KG1 (cell line): ENCODE results near the gene PCSK9.

Experiments used
- DNase-seq: peaks from one replicate; lab custom pipeline; 2025; lab: John Stamatoyannopoulos, UW

PCSK9 gene

DNA sequence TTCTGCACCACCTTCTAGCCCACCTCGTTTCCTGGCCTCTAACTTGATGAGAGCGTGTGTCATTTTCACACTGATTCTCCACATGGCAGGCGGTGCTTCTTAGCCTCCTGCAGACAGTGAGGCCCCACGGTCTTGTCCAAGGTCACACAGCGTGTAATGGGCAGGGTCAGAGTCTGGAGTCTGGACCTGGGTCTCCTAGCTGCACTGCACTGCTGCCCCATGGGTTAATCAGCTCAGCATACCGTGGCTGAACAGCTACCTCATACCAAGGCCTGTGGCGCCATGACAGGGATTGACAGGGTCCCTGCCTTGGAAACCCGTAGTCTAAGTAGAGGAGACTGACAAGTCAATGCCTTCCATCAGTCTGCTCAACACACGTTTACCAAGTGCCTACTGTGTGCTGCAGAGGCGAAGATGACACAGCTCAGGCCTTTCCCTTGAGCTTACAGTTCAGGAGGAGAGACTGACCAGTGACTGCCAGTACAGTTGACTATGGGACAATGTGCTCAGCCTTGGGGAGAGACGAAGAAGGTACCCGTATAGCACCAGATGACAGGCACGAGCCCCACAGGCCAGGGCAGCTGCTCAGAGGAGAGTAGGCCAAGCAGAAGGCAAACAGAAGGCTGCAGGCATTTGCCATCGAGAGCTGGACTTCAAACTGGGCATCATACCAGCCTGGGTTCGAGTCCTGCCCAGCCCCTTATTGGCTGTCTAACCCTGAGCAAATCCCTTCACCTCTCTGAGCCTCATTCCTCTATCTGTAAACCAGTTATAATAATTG lies 5.5 kb downstream of the PCSK9 start:
- no peak for DNase-seq

- DNase-seq: no peak
These were observed 6.1 kb downstream of the PCSK9 start for GRCh38 chr1:55045430-55045829.

GRCh38 chr1:55046871-55047270 lies 7.5 kb downstream of the PCSK9 start:
- DNase-seq: no peak

DNA sequence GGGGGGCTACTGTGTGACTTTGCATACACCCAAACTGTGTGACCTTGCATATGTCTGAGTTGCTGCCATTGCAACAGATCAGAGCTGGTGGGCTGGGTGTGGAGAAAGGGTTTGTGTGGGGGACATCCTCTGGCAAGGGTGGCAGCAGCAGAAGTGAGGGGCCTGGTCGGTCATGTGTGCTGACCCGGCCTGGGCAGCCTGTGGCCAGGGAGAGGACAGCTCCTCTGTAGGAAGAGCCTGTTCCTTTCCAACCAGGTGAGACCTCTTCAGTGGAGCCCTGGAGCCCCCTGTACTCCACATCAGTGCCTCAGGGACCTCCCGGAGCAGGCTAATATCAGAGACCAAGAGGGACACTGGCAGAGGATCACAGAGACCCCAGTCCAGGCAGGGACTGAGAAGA lies 8.3 kb downstream of the PCSK9 start:
- no peak for DNase-seq

DNA sequence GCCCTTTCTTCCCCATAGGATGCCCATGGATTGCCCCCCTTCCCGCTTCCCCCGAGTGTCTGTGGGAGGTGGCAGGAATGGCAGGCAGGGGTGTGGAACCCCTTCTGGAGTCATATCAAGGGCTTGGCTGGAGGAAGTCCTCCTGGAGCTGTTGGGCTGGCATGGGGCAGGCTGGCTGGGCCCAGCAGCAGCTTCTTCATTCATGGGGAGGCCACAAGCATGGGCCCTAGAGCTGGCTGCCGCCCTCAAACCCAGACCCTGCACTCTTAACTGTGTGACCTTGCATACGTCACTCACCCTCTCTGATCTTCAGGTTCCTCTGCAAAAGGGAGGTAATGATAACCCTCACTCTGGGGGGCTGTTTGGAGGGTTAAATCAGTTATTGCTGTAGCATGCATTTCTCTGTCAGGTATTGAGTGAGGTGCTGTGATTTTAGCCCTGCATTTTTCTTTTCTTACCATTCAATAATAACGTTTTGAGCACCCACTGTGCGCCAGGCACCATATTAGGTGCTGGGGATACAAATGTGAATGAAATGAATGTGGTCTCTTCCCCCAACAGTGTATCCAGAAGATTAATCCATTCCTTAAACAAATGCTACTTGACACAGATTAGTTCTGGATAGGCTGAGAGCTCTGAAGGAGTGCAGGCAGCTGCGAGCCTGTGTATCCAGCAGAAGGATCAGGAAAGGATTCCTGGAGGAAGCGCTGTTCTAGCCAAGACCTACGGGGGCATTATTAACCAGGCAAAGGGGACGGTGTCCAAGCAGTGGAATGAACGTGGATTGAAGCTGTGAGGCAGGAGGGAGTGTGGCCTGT lies 9.3 kb downstream of the PCSK9 start:
- DNase-seq: no peak

DNA sequence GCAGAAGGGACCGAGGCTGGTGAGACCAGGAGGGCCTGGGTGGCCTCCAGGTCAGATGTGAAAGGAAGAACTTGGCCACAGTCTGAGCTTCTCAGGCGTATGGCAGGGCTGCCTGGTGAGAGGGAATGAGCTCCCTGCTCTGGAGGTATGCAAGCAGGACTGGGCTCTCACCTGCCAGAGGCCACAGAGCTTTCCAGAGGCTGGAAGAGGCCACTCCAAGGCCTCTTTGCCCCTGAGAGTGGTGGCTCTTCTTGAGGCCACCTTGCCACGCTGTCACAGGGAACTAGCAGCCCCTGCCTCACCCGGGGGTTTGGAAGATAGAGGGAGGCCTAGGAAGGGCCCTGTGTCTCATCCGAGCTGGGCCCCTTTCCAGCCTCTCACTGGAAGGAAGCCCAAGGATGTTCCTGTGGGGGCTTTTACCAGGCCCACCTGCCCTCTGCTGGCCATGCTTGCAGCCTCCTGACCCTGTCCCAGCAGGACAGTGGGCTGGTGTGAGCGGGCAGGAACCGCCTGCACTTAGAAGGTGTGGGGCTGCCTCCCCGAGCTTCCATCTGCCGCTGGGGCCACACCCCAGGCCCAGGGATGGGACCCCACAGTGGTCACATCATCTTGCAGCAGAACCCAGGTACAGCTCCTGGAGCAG lies 10.0 kb downstream of the PCSK9 start:
- DNase-seq: no peak

DNA sequence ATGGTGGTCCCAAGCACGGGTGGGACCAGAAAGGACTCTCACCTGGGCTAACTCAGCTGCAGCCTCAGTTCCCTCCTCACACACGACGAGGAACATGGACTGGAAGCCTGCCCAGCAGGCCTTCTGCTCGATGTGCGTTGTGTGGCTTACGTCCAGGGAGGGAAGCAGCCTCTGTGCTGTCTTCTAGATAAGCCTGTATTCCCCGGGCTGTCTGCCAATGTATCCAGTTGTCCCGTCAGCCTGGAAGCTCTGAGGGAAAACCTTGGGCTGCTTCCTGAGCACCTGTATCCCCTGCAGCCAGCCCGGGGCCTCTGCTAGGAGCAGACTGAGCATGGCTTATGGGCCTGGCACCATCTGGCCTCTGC lies 10.5 kb downstream of the PCSK9 start:
- no peak for DNase-seq

DNA sequence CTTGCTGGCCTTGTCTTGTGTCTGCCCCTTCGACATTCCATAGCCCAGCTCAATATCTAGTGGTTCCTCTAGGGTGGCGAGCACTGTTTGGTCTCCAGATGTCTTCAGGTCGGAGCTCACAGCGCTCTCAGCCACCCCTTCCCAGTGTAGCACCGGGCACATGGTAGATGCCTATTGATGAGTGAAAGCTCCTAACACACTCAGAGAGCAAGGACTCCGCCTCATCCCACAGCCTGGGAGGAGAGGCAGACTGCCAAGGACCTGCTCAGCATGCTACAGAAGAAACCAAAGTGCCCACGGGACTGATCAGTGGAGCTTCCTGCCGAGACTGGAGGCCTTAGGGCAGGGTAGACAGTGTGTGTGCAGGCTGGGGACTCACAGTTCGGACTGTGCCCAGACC lies 10.9 kb downstream of the PCSK9 start:
- no peak for DNase-seq

DNA sequence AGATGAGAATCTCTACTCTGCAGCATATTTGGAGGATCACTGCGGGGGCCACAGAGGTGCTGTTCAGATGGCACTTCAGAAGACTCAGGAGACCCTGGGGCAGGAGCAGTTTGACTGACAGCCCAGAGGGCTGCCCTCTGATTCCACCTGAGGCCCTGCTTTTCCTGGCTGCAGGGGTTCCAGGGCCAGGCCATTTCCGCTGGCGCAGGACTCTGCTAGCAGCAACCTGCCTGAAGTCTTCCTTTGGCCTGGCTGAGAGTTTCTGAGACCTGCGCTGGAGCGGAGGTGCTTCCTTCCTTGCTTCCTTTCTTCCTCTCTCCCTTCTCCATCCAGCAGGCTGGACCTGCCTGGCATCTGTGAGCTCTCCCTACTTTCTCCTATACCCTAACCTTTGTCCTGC lies 11.8 kb downstream of the PCSK9 start:
- no peak for DNase-seq

- DNase-seq: no peak
These were observed 12.3 kb downstream of the PCSK9 start for GRCh38 chr1:55051621-55052020.

GRCh38 chr1:55052221-55053142 lies 13.1 kb downstream of the PCSK9 start:
- no peak for DNase-seq

DNA sequence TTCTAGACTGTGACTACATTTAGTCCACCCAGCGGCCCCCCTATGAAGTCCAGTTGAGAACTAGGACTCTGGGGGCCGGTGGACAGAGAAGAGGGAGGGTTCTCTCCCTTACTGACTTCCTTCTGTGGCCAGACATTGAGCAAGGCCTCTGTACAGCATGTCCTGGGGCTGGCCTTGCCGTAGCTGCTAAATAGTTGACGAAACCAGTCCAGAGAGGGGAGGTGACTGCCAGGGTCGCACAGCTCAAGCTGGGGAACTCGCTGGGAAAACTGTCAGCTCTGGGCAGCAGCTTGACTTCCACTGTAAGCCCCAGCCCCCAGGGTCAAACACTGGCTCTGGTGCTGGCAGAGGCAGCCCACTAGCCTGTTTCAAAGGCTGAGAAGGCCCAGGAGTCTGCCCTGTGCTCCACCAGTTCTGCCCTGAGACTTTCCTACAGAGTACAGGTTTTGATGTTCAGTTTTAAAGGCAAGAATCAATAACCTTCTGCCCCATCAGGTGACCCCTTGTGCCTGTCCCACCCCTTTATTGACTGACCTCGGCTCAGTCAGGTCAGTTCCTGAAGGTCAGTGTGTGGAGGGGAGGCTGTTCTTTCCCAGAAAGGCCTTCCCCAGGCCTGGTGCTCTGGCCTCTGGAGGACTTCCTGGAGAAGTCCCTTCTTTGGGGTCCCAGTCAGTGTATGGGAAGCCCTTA lies 14.1 kb downstream of the PCSK9 start:
- no peak for DNase-seq

DNA sequence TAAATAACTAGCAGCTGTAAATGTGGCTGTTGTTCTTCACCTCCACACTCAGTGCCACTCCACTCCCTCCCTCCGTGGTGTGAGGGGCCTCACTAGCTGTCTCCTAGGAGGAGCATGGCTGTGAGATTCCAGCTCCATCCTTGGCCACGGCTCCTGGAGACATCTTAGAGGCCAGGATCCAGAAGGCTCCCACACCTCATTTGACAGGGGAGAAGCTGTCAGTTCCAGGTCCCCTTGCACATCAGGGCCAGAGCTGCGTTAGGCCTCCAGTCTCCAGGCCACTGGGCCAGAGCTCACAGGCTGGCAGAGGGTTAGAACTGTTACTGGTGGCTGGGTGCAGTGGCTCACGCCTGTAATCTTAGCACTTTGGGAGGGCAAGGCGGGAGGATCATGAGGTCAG lies 15.0 kb downstream of the PCSK9 start:
- DNase-seq: no peak

DNA sequence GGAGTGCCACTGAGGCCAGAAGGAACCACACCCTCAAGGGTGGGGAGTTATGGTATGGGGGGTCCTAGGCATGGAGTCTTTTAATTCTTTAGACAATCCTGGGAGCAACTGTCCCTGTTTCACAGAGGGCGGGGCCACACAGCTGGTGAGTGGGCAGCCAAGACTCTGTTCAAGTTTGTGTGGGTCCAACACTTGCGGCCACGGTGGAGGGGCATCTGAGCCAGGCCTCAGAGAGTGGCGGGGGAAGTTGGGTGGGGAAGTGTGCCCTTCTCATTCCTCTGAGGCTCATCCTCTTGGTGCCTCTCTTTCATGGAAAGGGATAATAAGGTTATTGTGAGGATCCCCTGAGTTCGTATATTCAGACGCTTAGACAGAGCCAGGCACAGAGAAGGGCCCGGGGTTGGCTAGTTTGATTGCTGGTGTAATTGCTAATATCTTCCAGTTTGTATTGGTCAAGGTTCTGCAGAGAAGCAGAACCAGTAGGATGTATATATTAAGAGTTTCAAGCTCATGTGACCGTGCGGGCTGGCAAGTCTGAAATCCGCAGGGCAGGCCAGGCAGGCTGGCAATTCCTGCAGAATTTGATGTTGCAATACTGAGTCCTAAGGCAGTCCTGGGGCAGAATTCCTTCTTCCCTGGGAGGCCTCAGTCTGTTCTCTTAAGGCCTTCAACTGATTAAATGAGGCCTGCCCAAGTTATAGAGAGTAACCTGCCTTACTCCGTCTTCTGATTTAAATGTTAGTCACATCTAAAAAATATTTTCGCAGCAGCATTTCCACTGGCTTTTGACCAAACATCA lies 15.9 kb downstream of the PCSK9 start:
- DNase-seq: no peak

- no peak for DNase-seq
These were observed 16.7 kb downstream of the PCSK9 start for GRCh38 chr1:55055951-55056631.

- no peak for DNase-seq
These were observed 17.3 kb downstream of the PCSK9 start for GRCh38 chr1:55056632-55056992.

- no peak for DNase-seq
These were observed 18.1 kb downstream of the PCSK9 start for GRCh38 chr1:55057270-55057955.

DNA sequence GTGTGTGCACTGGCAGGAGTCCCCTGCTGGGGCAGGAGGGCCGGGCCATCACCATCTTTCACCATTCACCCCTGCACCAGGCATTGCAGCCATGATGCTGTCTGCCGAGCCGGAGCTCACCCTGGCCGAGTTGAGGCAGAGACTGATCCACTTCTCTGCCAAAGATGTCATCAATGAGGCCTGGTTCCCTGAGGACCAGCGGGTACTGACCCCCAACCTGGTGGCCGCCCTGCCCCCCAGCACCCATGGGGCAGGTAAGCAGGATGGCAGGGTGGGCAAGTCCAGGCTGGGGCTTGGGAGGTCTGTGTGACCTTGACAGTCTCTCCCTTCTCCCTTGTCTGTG lies 18.6 kb downstream of the PCSK9 start:
- no peak for DNase-seq

GRCh38 chr1:55059302-55060132 lies 20.2 kb downstream of the PCSK9 start:
- no peak for DNase-seq
